NCI-H460 (cell line): ENCODE measurements around the gene ASS1. TPM values are rescaled to one million over a fixed set of nuclear protein-coding genes. Genes with fewer than 3 reads are reported as not detected.

Experiments used
- DNase-seq: peaks from one replicate; pipeline ENCODE4 v3.0.0-alpha.2; 2016; ENCODE audit warnings: low read depth; ENCODE audit errors: extremely low read depth
- total RNA-seq: library from RNA; depleted of rRNA; stranded (reverse); fragments of >200 nt; shearing (Covaris generic); gene quantifications from 2 replicates; pipeline ENCODE4 v1.2.3, GENCODE V29; 2014

The ASS1 gene
- total RNA-seq, 1 experiment from 2014 or later: 395 TPM

GRCh38 chr9:130451509-130452388 is 7.0 kb downstream of the ASS1 start:
- peak; percentile 59 for DNase-seq

- DNase-seq: no peak
Observed at GRCh38 chr9:130452835-130453234, 8.1 kb downstream of the ASS1 start.

- DNase-seq: no peak
Observed at GRCh38 chr9:130453487-130453886, 8.7 kb downstream of the ASS1 start.

GRCh38 chr9:130454096-130454811 is 9.5 kb downstream of the ASS1 start:
- no peak for DNase-seq

- DNase-seq: no peak
Observed at GRCh38 chr9:130454812-130455325, 10.1 kb downstream of the ASS1 start.

- no peak for DNase-seq
Observed at GRCh38 chr9:130458027-130458803, 13.5 kb downstream of the ASS1 start.

- no peak for DNase-seq
Observed at GRCh38 chr9:130458804-130459067, 14.0 kb downstream of the ASS1 start.

GRCh38 chr9:130459151-130459550 is 14.4 kb downstream of the ASS1 start:
- no peak for DNase-seq

- no peak for DNase-seq
Observed at GRCh38 chr9:130459941-130460669, 15.3 kb downstream of the ASS1 start.

- DNase-seq: peak; percentile 44
Observed at GRCh38 chr9:130461218-130461630, 16.5 kb downstream of the ASS1 start.

GRCh38 chr9:130461731-130462130 is 17.0 kb downstream of the ASS1 start:
- DNase-seq: no peak

GRCh38 chr9:130462685-130463540 is 18.2 kb downstream of the ASS1 start:
- no peak for DNase-seq

- DNase-seq: no peak
Observed at GRCh38 chr9:130463763-130464745, 19.3 kb downstream of the ASS1 start.

- no peak for DNase-seq
Observed at GRCh38 chr9:130465383-130466096, 20.8 kb downstream of the ASS1 start.

GRCh38 chr9:130466537-130467217 is 21.9 kb downstream of the ASS1 start:
- no peak for DNase-seq

- no peak for DNase-seq
Observed at GRCh38 chr9:130467316-130467715, 22.6 kb downstream of the ASS1 start.

GRCh38 chr9:130468566-130468965 is 23.8 kb downstream of the ASS1 start:
- no peak for DNase-seq
